ENCODE results near the gene ACBD6. TPM values are rescaled to one million over a fixed set of nuclear protein-coding genes. Genes with fewer than 3 reads are reported as not detected.

The ACBD6 gene
- total and polyA plus RNA-seq, 2 donors (not counting 1 experiment from before 2014, with no cell fraction given): 52.9 to 80.9 TPM

GRCh38 chr1:180528868-180529470, 26.6 kb upstream of the ACBD6 start:
- Mint-ChIP-seq H3K4me1 (peaks cover 14% of the 10 kb centered on the region), H3K4me3 (no peak overlapping the region), H3K27ac (no peak overlapping the region), H3K27me3 (peaks cover 3% of the 10 kb centered on the region), H3K9me3 (ENCODE audit: insufficient read depth) (no peaks in the 10 kb centered on the region)
- H3K4me1 ChIP-seq (ENCODE audit: control insufficient read depth in 2 of 2, insufficient read depth in 2 of 2, low read length in 2 of 2): peaks cover 9 to 10% of the 10 kb centered on the region in 2 donors
- intact Hi-C loops (cut with micrococcal nuclease): no loop called here
- no peak overlapping the region for H3K4me2 ChIP-seq (replicated peaks; ENCODE audit: low read depth, low read length, poor library complexity, severe bottlenecking)
- H3K27me3 ChIP-seq (replicated peaks in 1 of 4; ENCODE audit: control extremely low read depth in 1 of 4, control insufficient read depth in 3 of 4, insufficient read depth in 4 of 4, low read length in 3 of 4): no peaks in the 10 kb centered on the region
- H3K27ac ChIP-seq (ENCODE audit: low read length in 2 of 2): no peak overlapping the region
- no peaks in the 10 kb centered on the region for H3K79me2 ChIP-seq (ENCODE audit: control insufficient read depth, insufficient read depth, low read length)
- H4K20me1 ChIP-seq (ENCODE audit: control insufficient read depth, insufficient read depth, low read length, poor library complexity, severe bottlenecking): no peaks in the 10 kb centered on the region
- no peak overlapping the region for H3K9ac ChIP-seq (ENCODE audit: low read length)
- H3K9me3 ChIP-seq (ENCODE audit: control extremely low read depth in 1 of 3, control insufficient read depth in 2 of 3, insufficient read depth in 1 of 3, low read length in 2 of 3): no peaks in the 10 kb centered on the region
- TF ChIP-seq EZH2 (IDR thresholded peaks at IDR 0.05; ENCODE audit: borderline replicate concordance, insufficient read depth, low read depth, low read length, poor library complexity, severe bottlenecking): no peak
- TF ChIP-seq, protein P1, sequence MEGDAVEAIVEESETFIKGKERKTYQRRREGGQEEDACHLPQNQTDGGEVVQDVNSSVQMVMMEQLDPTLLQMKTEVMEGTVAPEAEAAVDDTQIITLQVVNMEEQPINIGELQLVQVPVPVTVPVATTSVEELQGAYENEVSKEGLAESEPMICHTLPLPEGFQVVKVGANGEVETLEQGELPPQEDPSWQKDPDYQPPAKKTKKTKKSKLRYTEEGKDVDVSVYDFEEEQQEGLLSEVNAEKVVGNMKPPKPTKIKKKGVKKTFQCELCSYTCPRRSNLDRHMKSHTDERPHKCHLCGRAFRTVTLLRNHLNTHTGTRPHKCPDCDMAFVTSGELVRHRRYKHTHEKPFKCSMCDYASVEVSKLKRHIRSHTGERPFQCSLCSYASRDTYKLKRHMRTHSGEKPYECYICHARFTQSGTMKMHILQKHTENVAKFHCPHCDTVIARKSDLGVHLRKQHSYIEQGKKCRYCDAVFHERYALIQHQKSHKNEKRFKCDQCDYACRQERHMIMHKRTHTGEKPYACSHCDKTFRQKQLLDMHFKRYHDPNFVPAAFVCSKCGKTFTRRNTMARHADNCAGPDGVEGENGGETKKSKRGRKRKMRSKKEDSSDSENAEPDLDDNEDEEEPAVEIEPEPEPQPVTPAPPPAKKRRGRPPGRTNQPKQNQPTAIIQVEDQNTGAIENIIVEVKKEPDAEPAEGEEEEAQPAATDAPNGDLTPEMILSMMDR (IDR thresholded peaks at IDR 0.05): no peak
- no peak overlapping the region for H3K4me3 ChIP-seq (ENCODE audit: control extremely low read depth in 1 of 5, extremely low read depth in 1 of 5, insufficient read depth in 1 of 5, low read depth in 2 of 5, low read length in 4 of 5)
- CTCF ChIA-PET: interaction anchor here (0.6 to 15.0 kb wide), 5 partner anchors 8 to 637 kb away, joined by 3 to 210 read pairs (median 4); no protein-coding TSS in a partner anchor
- DNase-seq (no peak), ATAC-seq (ENCODE audit: low read depth) (no peak)
- no peaks in the 10 kb centered on the region for H3K36me3 ChIP-seq (replicated peaks in 1 of 2; ENCODE audit: control extremely low read depth in 1 of 2, control insufficient read depth in 1 of 2, extremely low read depth in 1 of 2, insufficient read depth in 2 of 2, low read length in 1 of 2)
- 84% methylated on average over 4 of the region's 11 CpGs for WGBS (ENCODE audit: insufficient coverage)
- POLR2A ChIA-PET: no interaction called here
- H2AFZ ChIP-seq (ENCODE audit: insufficient read depth, low read depth, low read length, poor library complexity, severe bottlenecking): no peak overlapping the region

GRCh38 chr1:180527101-180527669, 24.8 kb upstream of the ACBD6 start:
- H3K9me3 Mint-ChIP-seq (ENCODE audit: insufficient read depth): no peaks in the 10 kb centered on the region
- 94% methylated on average over 4 of the region's 5 CpGs for WGBS (ENCODE audit: insufficient coverage)
- H3K4me1 Mint-ChIP-seq: peaks cover 14% of the 10 kb centered on the region
- DNase-seq: no peak
- H2AFZ ChIP-seq (ENCODE audit: insufficient read depth, low read depth, low read length, poor library complexity, severe bottlenecking): no peak overlapping the region
- H3K27me3 Mint-ChIP-seq: no peaks in the 10 kb centered on the region
- ChIA-PET POLR2A (no interaction called here), CTCF (interaction anchor here (1.7 to 15.0 kb wide), 3 partner anchors 10 to 335 kb away, joined by 4 to 210 read pairs (median 55); no protein-coding TSS in a partner anchor)
- TF ChIP-seq, protein P1 (IDR thresholded peaks at IDR 0.05): no peak
- no peak for TF ChIP-seq EZH2 (IDR thresholded peaks at IDR 0.05; ENCODE audit: borderline replicate concordance, insufficient read depth, low read depth, low read length, poor library complexity, severe bottlenecking)
- no peak for ATAC-seq (ENCODE audit: low read depth)
- H3K9me3 ChIP-seq (ENCODE audit: control extremely low read depth in 1 of 3, control insufficient read depth in 2 of 3, insufficient read depth in 1 of 3, low read length in 2 of 3): no peaks in the 10 kb centered on the region
- H4K20me1 ChIP-seq (ENCODE audit: control insufficient read depth, insufficient read depth, low read length, poor library complexity, severe bottlenecking): no peaks in the 10 kb centered on the region
- H3K9ac ChIP-seq (ENCODE audit: low read length): no peak overlapping the region
- intact Hi-C loops (cut with micrococcal nuclease): no loop called here
- no peaks in the 10 kb centered on the region for H3K27me3 ChIP-seq (replicated peaks in 1 of 4; ENCODE audit: control extremely low read depth in 1 of 4, control insufficient read depth in 3 of 4, insufficient read depth in 4 of 4, low read length in 3 of 4)
- peaks cover 9 to 10% of the 10 kb centered on the region in 2 donors for H3K4me1 ChIP-seq (ENCODE audit: control insufficient read depth in 2 of 2, insufficient read depth in 2 of 2, low read length in 2 of 2)
- no peak overlapping the region for H3K4me3 Mint-ChIP-seq
- no peaks in the 10 kb centered on the region for H3K79me2 ChIP-seq (ENCODE audit: control insufficient read depth, insufficient read depth, low read length)
- no peak overlapping the region for H3K4me3 ChIP-seq (ENCODE audit: control extremely low read depth in 1 of 5, extremely low read depth in 1 of 5, insufficient read depth in 1 of 5, low read depth in 2 of 5, low read length in 4 of 5)
- no peaks in the 10 kb centered on the region for H3K36me3 ChIP-seq (replicated peaks in 1 of 2; ENCODE audit: control extremely low read depth in 1 of 2, control insufficient read depth in 1 of 2, extremely low read depth in 1 of 2, insufficient read depth in 2 of 2, low read length in 1 of 2)
- H3K4me2 ChIP-seq (replicated peaks; ENCODE audit: low read depth, low read length, poor library complexity, severe bottlenecking): no peak overlapping the region
- no peak overlapping the region for H3K27ac ChIP-seq (ENCODE audit: low read length in 2 of 2)
- H3K27ac Mint-ChIP-seq: no peak overlapping the region

All from B cell (primary cell).